ENCODE measurements around the gene CACHD1. TPM values are rescaled to one million over a fixed set of nuclear protein-coding genes. Genes with fewer than 3 reads are reported as not detected.

The CACHD1 gene
- total and polyA plus RNA-seq, 7 donors: 1.1 to 5.8 (median 2.1) TPM

GRCh38 chr1:64623750-64624191 is 153.8 kb downstream of the CACHD1 start:
- Histone ChIP-seq H3K4me3 (no peak overlapping the region), H3K27me3 (ENCODE audit: insufficient read depth in 3 of 3, low read length in 2 of 3) (no peaks in the 10 kb centered on the region), H3K27ac (no peak overlapping the region), H3K36me3 (ENCODE audit: insufficient read depth in 1 of 2, low read depth in 1 of 2) (no peaks in the 10 kb centered on the region), H3K4me1 (peaks cover 6% of the 10 kb centered on the region), H3K9me3 (no peaks in the 10 kb centered on the region)
- TF ChIP-seq CTCF (IDR thresholded peaks at IDR 0.05): no peak
- intact Hi-C loops (cut with DNase I): no loop called here
- WGBS, 3 donors: 41 to 65% (median 52%) methylated on average over 4 of the region's 4 CpGs
- ATAC-seq (no peak), DNase-seq (no peak)

GRCh38 chr1:64624218-64624713 is 154.3 kb downstream of the CACHD1 start:
- no peak for TF ChIP-seq CTCF (IDR thresholded peaks at IDR 0.05)
- 58 to 91% (median 80%) methylated on average over 1 of the region's 1 CpG for WGBS, 3 donors
- H3K4me3 ChIP-seq: no peak overlapping the region
- H3K9me3 ChIP-seq: no peaks in the 10 kb centered on the region
- H3K36me3 ChIP-seq (ENCODE audit: insufficient read depth in 1 of 2, low read depth in 1 of 2): no peaks in the 10 kb centered on the region
- ATAC-seq: peak in 1 of 4 donors; percentile 51
- no peaks in the 10 kb centered on the region for H3K27me3 ChIP-seq (ENCODE audit: insufficient read depth in 3 of 3, low read length in 2 of 3)
- intact Hi-C loops (cut with DNase I): no loop called here
- peaks cover 6% of the 10 kb centered on the region for H3K4me1 ChIP-seq
- no peak for DNase-seq
- no peak overlapping the region for H3K27ac ChIP-seq

- DNase-seq (no peak), ATAC-seq (no peak)
- Histone ChIP-seq H3K4me1 (peaks cover 6% of the 10 kb centered on the region), H3K27ac (no peak overlapping the region), H3K9me3 (no peaks in the 10 kb centered on the region), H3K4me3 (no peak overlapping the region), H3K27me3 (ENCODE audit: insufficient read depth in 3 of 3, low read length in 2 of 3) (no peaks in the 10 kb centered on the region), H3K36me3 (ENCODE audit: insufficient read depth in 1 of 2, low read depth in 1 of 2) (no peaks in the 10 kb centered on the region)
- intact Hi-C loops (cut with DNase I): loop anchor here in 1 of 2 donors (5.0 kb wide), 1 partner anchor 187 kb away; no protein-coding TSS in a partner anchor
- TF ChIP-seq CTCF (IDR thresholded peaks at IDR 0.05): no peak
- WGBS, 3 donors: 46 to 58% (median 56%) methylated on average over 2 of the region's 2 CpGs
Measured at GRCh38 chr1:64624808-64625207, 154.9 kb downstream of the CACHD1 start.

GRCh38 chr1:64630611-64631010 is 160.7 kb downstream of the CACHD1 start:
- no peak overlapping the region for H3K4me3 ChIP-seq
- ATAC-seq (no peak), DNase-seq (no peak)
- 89 to 96% (median 93%) methylated on average over 4 of the region's 4 CpGs for WGBS, 3 donors
- no peaks in the 10 kb centered on the region for H3K9me3 ChIP-seq
- peaks cover 0 to 10% of the 10 kb centered on the region in 2 donors for H3K36me3 ChIP-seq (ENCODE audit: insufficient read depth in 1 of 2, low read depth in 1 of 2)
- H3K4me1 ChIP-seq: no peaks in the 10 kb centered on the region
- no peaks in the 10 kb centered on the region for H3K27me3 ChIP-seq (ENCODE audit: insufficient read depth in 3 of 3, low read length in 2 of 3)
- H3K27ac ChIP-seq: no peak overlapping the region
- no peak for TF ChIP-seq CTCF (IDR thresholded peaks at IDR 0.05)
- intact Hi-C loops (cut with DNase I): no loop called here
